WTC11 (cell line): ENCODE measurements around the gene C1QTNF9B. TPM values are rescaled to one million over a fixed set of nuclear protein-coding genes. Genes with fewer than 3 reads are reported as not detected.
"Not testable (repeated sequence)": the region's sequence is repeated elsewhere in the genome, so short reads cannot be mapped to it uniquely, and the experiment has no call there.

Experiments
- ATAC-seq: fragments of 200-7000 bp; cut with Tn5 transposase; 2 replicates; pipeline ENCODE4 v1.10.0; 2021; ENCODE audit warnings: mild to moderate bottlenecking, moderate library complexity
- CTCF ChIA-PET: fragments of 300-600 bp; sonication (Branson Sonifier 250); formaldehyde crosslinking; loops from one replicate; lab custom pipeline; 2021; ENCODE audit warnings: antibody characterized with exemption; lab: Charles Lee
- POLR2A ChIA-PET: fragments of 350-600 bp; sonication (Branson Sonifier 250); formaldehyde crosslinking; loops from one replicate; lab custom pipeline; 2021; ENCODE audit warnings: antibody characterized with exemption; lab: Charles Lee
- DNase-seq: peaks from one replicate; pipeline ENCODE4 v3.0.0; 2021; ENCODE audit warnings: low spot score
- H3K27ac Mint-ChIP-seq: 2 replicates; pipeline ENCODE4 v1.8.0; 2021; ENCODE audit warnings: mixed read lengths
- H3K27me3 Mint-ChIP-seq: 2 replicates; pipeline ENCODE4 v1.8.0; 2021; ENCODE audit warnings: low read depth, mild to moderate bottlenecking, moderate library complexity, mixed read lengths
- H3K36me3 Mint-ChIP-seq: 2 replicates; pipeline ENCODE4 v1.8.0; 2021; ENCODE audit warnings: mixed read lengths
- H3K4me1 Mint-ChIP-seq: 2 replicates; pipeline ENCODE4 v1.8.0; 2022; ENCODE audit warnings: mixed read lengths
- H3K4me3 Mint-ChIP-seq: 2 replicates; pipeline ENCODE4 v1.8.0; 2021; ENCODE audit warnings: mild to moderate bottlenecking, moderate library complexity, mixed read lengths
- H3K9me3 Mint-ChIP-seq: 2 replicates; pipeline ENCODE4 v1.8.0; 2021; ENCODE audit warnings: mixed read lengths
- ARID4B ChIP-seq: sonication (generic); formaldehyde crosslinking; IDR thresholded peaks from 2 replicates; pipeline ENCODE4 v1.8.0; 2023; ENCODE audit warnings: missing genetic modification reagents, mild to moderate bottlenecking, borderline replicate concordance
- ATF2 ChIP-seq: sonication (generic); formaldehyde crosslinking; IDR thresholded peaks from 2 replicates; pipeline ENCODE4 v1.8.1; 2022; ENCODE audit warnings: low read depth, missing genetic modification reagents, borderline replicate concordance
- ATF3 ChIP-seq: sonication (generic); formaldehyde crosslinking; conservative IDR thresholded peaks from 2 replicates; pipeline ENCODE4 v1.8.1; 2022; ENCODE audit warnings: mild to moderate bottlenecking, missing genetic modification reagents
- E2F1 ChIP-seq: sonication (generic); formaldehyde crosslinking; IDR thresholded peaks from 2 replicates; pipeline ENCODE4 v1.8.0; 2022; ENCODE audit warnings: mild to moderate bottlenecking, missing genetic modification reagents
- E2F4 ChIP-seq: sonication (generic); formaldehyde crosslinking; IDR thresholded peaks from 2 replicates; pipeline ENCODE4 v1.8.1; 2022; ENCODE audit warnings: low read depth, mild to moderate bottlenecking, moderate library complexity, missing genetic modification reagents, borderline replicate concordance
- E2F5 ChIP-seq: sonication (generic); formaldehyde crosslinking; IDR thresholded peaks from 2 replicates; pipeline ENCODE4 v1.8.1; 2022; ENCODE audit warnings: mild to moderate bottlenecking, moderate library complexity, missing genetic modification reagents
- ELF4 ChIP-seq: sonication (generic); formaldehyde crosslinking; IDR thresholded peaks from 2 replicates; pipeline ENCODE4 v1.8.1; 2022; ENCODE audit warnings: low read depth, mild to moderate bottlenecking, moderate library complexity, missing genetic modification reagents
- ERG ChIP-seq: fragments of 250-450 bp; sonication (Bioruptor Pico); IDR thresholded peaks from 2 replicates; pipeline ENCODE4 v1.8.0; 2021; ENCODE audit warnings: mild to moderate bottlenecking
- NR3C1 ChIP-seq: sonication (generic); formaldehyde crosslinking; conservative IDR thresholded peaks from 2 replicates; pipeline ENCODE4 v1.8.1; 2023; ENCODE audit warnings: low read depth, mild to moderate bottlenecking, missing genetic modification reagents
- RORB ChIP-seq: fragments of 250-450 bp; sonication (Bioruptor Pico); IDR thresholded peaks from 2 replicates; pipeline ENCODE4 v1.9.0; 2021; ENCODE audit warnings: mild to moderate bottlenecking
- SMAD3 ChIP-seq: sonication (generic); formaldehyde crosslinking; IDR thresholded peaks from 2 replicates; pipeline ENCODE4 v1.8.0; 2022; ENCODE audit warnings: missing genetic modification reagents, mild to moderate bottlenecking, borderline replicate concordance
- TP53 ChIP-seq: sonication (generic); formaldehyde crosslinking; IDR thresholded peaks from 2 replicates; pipeline ENCODE4 v1.8.1; 2023; ENCODE audit warnings: mild to moderate bottlenecking, missing genetic modification reagents
- USF1 ChIP-seq: sonication (generic); formaldehyde crosslinking; IDR thresholded peaks from 2 replicates; pipeline ENCODE4 v1.8.0; 2022; ENCODE audit warnings: mild to moderate bottlenecking, missing genetic modification reagents
- ZBTB21 ChIP-seq: sonication (generic); formaldehyde crosslinking; IDR thresholded peaks from 2 replicates; pipeline ENCODE4 v1.8.1; 2023; ENCODE audit warnings: mild to moderate bottlenecking, missing genetic modification reagents, borderline replicate concordance
- ZNF232 ChIP-seq: sonication (generic); formaldehyde crosslinking; IDR thresholded peaks from 2 replicates; pipeline ENCODE4 v1.8.0; 2022; ENCODE audit warnings: mild to moderate bottlenecking, missing genetic modification reagents
- ZNF263 ChIP-seq: sonication (generic); formaldehyde crosslinking; IDR thresholded peaks from 2 replicates; pipeline ENCODE4 v1.8.1; 2022; ENCODE audit warnings: low read depth, mild to moderate bottlenecking, moderate library complexity, missing genetic modification reagents
- ZNF532 ChIP-seq: fragments of 250-450 bp; sonication (Bioruptor Pico); IDR thresholded peaks from 2 replicates; pipeline ENCODE4 v1.9.0; 2021; ENCODE audit warnings: mild to moderate bottlenecking, borderline replicate concordance
- total RNA-seq: library from RNA; stranded (reverse); gene quantifications from 3 replicates; pipeline ENCODE4 v1.2.3, GENCODE V29; 2021

C1QTNF9B gene
- total RNA-seq, 1 experiment from 2014 or later: 0.20 TPM

- TF ChIP-seq ELF4 (no peak), ATF3 (CRISPR knock-in tag) (no peak), ARID4B (CRISPR knock-in tag) (peak; percentile 87), NR3C1 (CRISPR knock-in tag) (no peak), RORB (no peak), E2F5 (CRISPR knock-in tag) (peak; percentile 90; the same call in 1 of the 2 replicates), USF1 (peak; percentile 99), E2F4 (CRISPR knock-in tag) (0 out of 2 replicates have a peak, but pooled peaks have one; percentile 67), ZNF263 (CRISPR knock-in tag) (no peak), ATF2 (CRISPR knock-in tag) (no peak), ZNF232 (CRISPR knock-in tag) (no peak), SMAD3 (CRISPR knock-in tag) (peak; percentile 58; the same call in 1 of the 2 replicates), ZNF532 (CRISPR knock-in tag) (no peak), E2F1 (CRISPR knock-in tag) (no peak), TP53 (CRISPR knock-in tag) (no peak), ZBTB21 (no peak), ERG (no peak)
These were observed 8.4 kb downstream of the C1QTNF9B start, which contains the start of gene MIPEP (continued) for GRCh38 chr13:23888658-23889614.

- DNase-seq, H3K4me3 Mint-ChIP-seq, H3K27me3 Mint-ChIP-seq, ATAC-seq, H3K27ac Mint-ChIP-seq, POLR2A ChIA-PET, CTCF ChIA-PET, H3K9me3 Mint-ChIP-seq: not testable (repeated sequence)
- Mint-ChIP-seq H3K36me3 (peaks cover 12% of the 10 kb centered on the region), H3K4me1 (peaks cover 10% of the 10 kb centered on the region)
These were observed 12.9 kb downstream of the C1QTNF9B start for GRCh38 chr13:23884361-23884760.
